Natural killer cell (primary cell): Measurements from ENCODE around the gene CNN1. TPM values are rescaled to one million over a fixed set of nuclear protein-coding genes. Genes with fewer than 3 reads are reported as not detected.

ENCODE experiments used
- ATAC-seq, 3 donors: fragments of 150-1000 bp in 2 of 3; fragments of 200-7000 bp in 1 of 3; cut with Tn5 transposase; 1 replicate in 1 of 3; 2 replicates in 2 of 3; pipeline ENCODE4 v1.10.0; 2021; ENCODE audit warnings: mild to moderate bottlenecking in 2 of 3, moderate library complexity in 2 of 3
- DNase-seq, 2 donors: peaks; one replicate each; pipeline versions ENCODE4 v3.0.0 to v3.0.0-alpha.2; 2013 to 2021; ENCODE audit warnings: mixed read lengths in 1 of 2
- H3K27ac ChIP-seq: one replicate; pipeline ENCODE4 v1.5.1; 2013; ENCODE audit warnings: mild to moderate bottlenecking, low read length
- H3K27me3 ChIP-seq: one replicate; pipeline ENCODE4 v1.6.1; 2013; ENCODE audit warnings: low read length; ENCODE audit not compliant: control insufficient read depth, insufficient read depth
- H3K36me3 ChIP-seq: one replicate; pipeline ENCODE4 v1.6.1; 2013; ENCODE audit warnings: low read length; ENCODE audit not compliant: control insufficient read depth, insufficient read depth
- H3K4me1 ChIP-seq: one replicate; pipeline ENCODE4 v1.6.1; 2013; ENCODE audit warnings: low read length; ENCODE audit not compliant: control insufficient read depth, insufficient read depth
- H3K4me3 ChIP-seq: one replicate; pipeline ENCODE4 v1.5.1; 2013; ENCODE audit warnings: low read length
- H3K9me3 ChIP-seq: one replicate; pipeline ENCODE4 v1.6.1; 2013; ENCODE audit warnings: low read length; ENCODE audit not compliant: control insufficient read depth, insufficient read depth
- H3K27ac Mint-ChIP-seq, 2 donors: one replicate each; pipeline ENCODE4 v1.8.0; 2022; ENCODE audit warnings: mild to moderate bottlenecking in 2 of 2, mixed read lengths in 2 of 2, moderate library complexity in 1 of 2
- H3K27me3 Mint-ChIP-seq, 2 donors: one replicate each; pipeline ENCODE4 v1.8.0; 2022; ENCODE audit warnings: low read depth in 2 of 2, mixed read lengths in 2 of 2
- H3K36me3 Mint-ChIP-seq: one replicate; pipeline ENCODE4 v1.8.0; 2022; ENCODE audit warnings: mixed read lengths
- H3K4me1 Mint-ChIP-seq, 2 donors: one replicate each; pipeline ENCODE4 v1.8.0; 2022; ENCODE audit warnings: mixed read lengths in 2 of 2
- H3K4me3 Mint-ChIP-seq: one replicate; pipeline ENCODE4 v1.8.0; 2022; ENCODE audit warnings: mild to moderate bottlenecking, moderate library complexity, mixed read lengths
- H3K9me3 Mint-ChIP-seq, 2 donors: one replicate each; pipeline ENCODE4 v1.8.0; 2022; ENCODE audit warnings: mixed read lengths in 2 of 2
- WGBS: methylation state at CpG from one replicate; pipeline ENCODE4 v1.1.7; 2013; ENCODE audit warnings: missing lambda C conversion rate; ENCODE audit not compliant: insufficient coverage; 5-methylcytosine and 5-hydroxymethylcytosine counted together
- intact Hi-C: fragments of 100-400 bp; cut with micrococcal nuclease; formaldehyde crosslinking; loops from one replicate; pipeline ENCODE4 v1.14.2; 2022
- total RNA-seq, 4 donors: library from RNA; stranded (reverse); fragments of 120-200 nt in 1 of 4; gene quantifications; one replicate each; pipeline versions ENCODE4 v1.2.3 to v1.2.4, GENCODE V29; 2013 to 2022
- TF ChIP-seq, protein P1 (sequence below): fragments of 200-600 bp; IDR thresholded peaks from one replicate; pipeline ENCODE4 v1.8.0; 2022; ENCODE audit warnings: antibody characterized with exemption

Gene CNN1
- total RNA-seq, 3 donors from 2014 or later (not counting 1 experiment from before 2014, with no cell fraction given), result not detected

DNA sequence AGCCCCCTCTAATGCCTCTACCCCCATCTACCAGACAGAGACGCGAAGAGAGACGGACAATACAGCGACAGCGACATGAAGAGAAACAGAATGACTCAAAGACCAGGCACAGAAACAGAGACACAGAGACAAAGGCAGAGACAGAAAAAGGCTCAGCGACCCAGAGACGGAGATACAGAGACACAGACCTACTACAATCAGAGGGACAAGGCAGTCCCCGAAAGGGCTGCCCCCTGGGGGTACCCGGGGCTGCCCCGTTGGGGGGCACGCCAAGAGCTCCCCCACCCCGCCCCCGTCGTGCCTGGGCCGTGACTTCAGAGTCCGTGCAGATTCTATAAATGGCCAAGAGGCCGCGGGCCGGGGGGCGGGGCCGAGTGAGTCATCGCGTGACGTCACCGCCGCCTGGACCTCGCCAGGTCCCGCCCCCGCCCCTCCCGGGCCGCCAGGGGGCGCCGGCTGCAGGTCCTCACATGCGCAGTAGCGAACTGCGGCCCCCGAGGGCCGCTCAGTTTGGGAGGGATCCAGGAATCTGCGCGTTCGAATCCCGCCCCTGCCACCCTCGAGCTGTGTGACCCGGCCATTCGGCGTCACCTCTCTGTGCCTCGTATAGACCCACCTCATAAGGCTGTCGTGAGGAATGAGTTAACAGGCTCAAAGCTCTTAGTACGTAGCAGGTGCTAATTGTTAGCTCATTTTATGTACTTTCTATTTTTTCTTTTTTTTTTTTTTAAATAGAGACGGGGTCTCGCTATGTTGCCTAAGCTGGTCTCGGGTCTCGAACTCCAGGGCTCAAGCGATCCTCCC, 2.7 kb upstream of the CNN1 start:
- Mint-ChIP-seq H3K4me1 (peaks cover 8 to 16% of the 10 kb centered on the region in 2 donors), H3K9me3 (no peaks in the 10 kb centered on the region), H3K27me3 (peaks cover 12 to 16% of the 10 kb centered on the region in 2 donors), H3K36me3 (no peaks in the 10 kb centered on the region), H3K4me3 (peak overlapping the region; percentile 67), H3K27ac (peak overlapping the region; percentile 75 to 88)
- H3K4me3 ChIP-seq, result peak overlapping the region; percentile 5
- WGBS, result 14% methylated on average over 53 of the region's 54 CpGs
- peaks cover 5% of the 10 kb centered on the region for H3K27me3 ChIP-seq
- intact Hi-C loops, result loop anchor here (1.0 kb wide), 3 partner anchors 8 to 51 kb away; partner anchors contain the start of gene ELOF1
- TF ChIP-seq, protein P1, sequence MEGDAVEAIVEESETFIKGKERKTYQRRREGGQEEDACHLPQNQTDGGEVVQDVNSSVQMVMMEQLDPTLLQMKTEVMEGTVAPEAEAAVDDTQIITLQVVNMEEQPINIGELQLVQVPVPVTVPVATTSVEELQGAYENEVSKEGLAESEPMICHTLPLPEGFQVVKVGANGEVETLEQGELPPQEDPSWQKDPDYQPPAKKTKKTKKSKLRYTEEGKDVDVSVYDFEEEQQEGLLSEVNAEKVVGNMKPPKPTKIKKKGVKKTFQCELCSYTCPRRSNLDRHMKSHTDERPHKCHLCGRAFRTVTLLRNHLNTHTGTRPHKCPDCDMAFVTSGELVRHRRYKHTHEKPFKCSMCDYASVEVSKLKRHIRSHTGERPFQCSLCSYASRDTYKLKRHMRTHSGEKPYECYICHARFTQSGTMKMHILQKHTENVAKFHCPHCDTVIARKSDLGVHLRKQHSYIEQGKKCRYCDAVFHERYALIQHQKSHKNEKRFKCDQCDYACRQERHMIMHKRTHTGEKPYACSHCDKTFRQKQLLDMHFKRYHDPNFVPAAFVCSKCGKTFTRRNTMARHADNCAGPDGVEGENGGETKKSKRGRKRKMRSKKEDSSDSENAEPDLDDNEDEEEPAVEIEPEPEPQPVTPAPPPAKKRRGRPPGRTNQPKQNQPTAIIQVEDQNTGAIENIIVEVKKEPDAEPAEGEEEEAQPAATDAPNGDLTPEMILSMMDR, result peak; percentile 93
- peaks cover 12% of the 10 kb centered on the region for H3K4me1 ChIP-seq
- ATAC-seq (peak; percentile 91 to 95 (median 94)), DNase-seq (peak; percentile 90 to 94)
- H3K27ac ChIP-seq, result peak overlapping the region; percentile 60
- no peaks in the 10 kb centered on the region for H3K36me3 ChIP-seq
- H3K9me3 ChIP-seq, result no peaks in the 10 kb centered on the region

DNA sequence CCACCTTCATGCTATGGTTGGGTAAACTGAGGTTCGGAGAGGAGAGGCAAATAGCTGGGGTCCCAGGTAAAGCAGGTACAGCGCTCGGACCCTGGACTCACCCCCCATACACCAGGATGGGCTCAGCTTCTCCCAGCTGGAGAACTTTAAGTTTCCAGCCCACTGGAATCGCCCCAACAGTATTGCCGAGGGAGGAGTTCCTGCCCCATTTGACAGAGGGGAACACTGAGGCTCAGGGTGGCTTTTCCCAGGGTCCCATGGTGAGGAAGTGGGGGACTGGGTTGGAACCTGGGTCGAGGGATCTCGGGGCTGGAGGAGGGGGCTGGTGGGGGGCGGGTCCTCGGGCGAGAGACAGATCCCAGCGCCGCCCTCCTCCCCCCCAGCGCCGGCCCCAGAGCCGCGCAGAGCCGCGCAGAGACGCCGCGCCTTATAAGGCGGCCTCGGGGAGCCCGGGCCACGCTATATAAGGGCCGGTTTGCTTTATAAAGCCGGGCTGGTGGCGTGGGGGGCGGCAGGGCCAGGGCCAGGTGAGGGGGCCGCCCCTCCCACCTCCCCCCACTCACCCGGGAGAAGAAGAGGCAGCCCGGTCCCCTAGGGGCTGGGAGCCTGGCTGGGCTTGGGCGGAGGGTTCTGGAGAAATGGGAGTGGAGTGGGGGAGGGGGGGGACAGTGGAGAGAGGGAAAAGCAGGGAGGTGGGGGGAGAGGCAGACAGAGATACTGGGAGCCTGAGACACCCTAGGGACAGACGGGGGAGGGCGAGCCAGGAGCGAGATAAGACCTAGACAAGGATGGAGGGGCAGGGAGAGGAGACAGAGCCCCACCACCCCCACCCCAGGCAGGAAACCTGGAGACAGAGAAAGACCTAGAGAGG, 1.1 kb downstream of the CNN1 start:
- intact Hi-C loops, result no loop called here
- Histone ChIP-seq H3K36me3 (no peaks in the 10 kb centered on the region), H3K27ac (no peak overlapping the region), H3K9me3 (no peaks in the 10 kb centered on the region), H3K27me3 (peaks cover 5% of the 10 kb centered on the region), H3K4me1 (peaks cover 12% of the 10 kb centered on the region), H3K4me3 (no peak overlapping the region)
- H3K27ac Mint-ChIP-seq, result no peak overlapping the region
- ATAC-seq (no peak), DNase-seq (no peak)
- no peaks in the 10 kb centered on the region for H3K36me3 Mint-ChIP-seq
- 15% methylated on average over 26 of the region's 36 CpGs for WGBS
- H3K4me1 Mint-ChIP-seq, result peaks cover 8 to 9% of the 10 kb centered on the region in 2 donors
- H3K4me3 Mint-ChIP-seq, result no peak overlapping the region
- H3K27me3 Mint-ChIP-seq, result peaks cover 12 to 20% of the 10 kb centered on the region in 2 donors
- H3K9me3 Mint-ChIP-seq, result no peaks in the 10 kb centered on the region
- TF ChIP-seq, protein P1, result no peak

DNA sequence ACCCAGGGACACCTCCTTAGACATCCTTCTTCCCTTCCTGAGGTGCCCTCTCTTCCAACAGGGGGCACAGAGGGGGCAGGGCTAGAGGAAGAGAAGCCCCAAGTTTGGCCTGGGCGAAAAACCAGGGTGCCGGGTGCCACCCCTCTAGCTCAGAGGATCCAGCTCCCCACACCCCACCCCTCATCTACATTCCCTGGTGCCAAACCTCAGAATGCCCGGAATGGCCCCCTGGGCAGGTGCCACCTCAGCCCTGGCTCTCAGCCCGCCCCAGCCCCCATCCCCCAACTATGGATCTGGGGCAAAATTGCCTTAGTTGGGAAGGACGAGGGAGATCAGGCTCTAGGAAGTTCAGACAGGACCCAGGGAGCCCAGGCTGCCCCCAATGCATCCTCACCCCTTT, 2.0 kb downstream of the CNN1 start:
- H3K4me1 ChIP-seq, result peaks cover 10% of the 10 kb centered on the region
- H3K4me3 Mint-ChIP-seq, result no peak overlapping the region
- H3K27ac Mint-ChIP-seq, result no peak overlapping the region
- H3K27ac ChIP-seq, result no peak overlapping the region
- H3K9me3 ChIP-seq, result no peaks in the 10 kb centered on the region
- H3K4me1 Mint-ChIP-seq, result peaks cover 3% of the 10 kb centered on the region in 2 donors
- no peak for ATAC-seq
- TF ChIP-seq, protein P1, result no peak
- intact Hi-C loops, result no loop called here
- no peak overlapping the region for H3K4me3 ChIP-seq
- H3K36me3 ChIP-seq, result no peaks in the 10 kb centered on the region
- no peak for DNase-seq
- WGBS, result 86% methylated on average over 5 of the region's 5 CpGs
- no peaks in the 10 kb centered on the region for H3K36me3 Mint-ChIP-seq
- H3K27me3 Mint-ChIP-seq, result peaks cover 12 to 20% of the 10 kb centered on the region in 2 donors
- H3K27me3 ChIP-seq, result peaks cover 5% of the 10 kb centered on the region
- no peaks in the 10 kb centered on the region for H3K9me3 Mint-ChIP-seq
